ENCODE measurements around the gene NPAS3.

- no peak for TF ChIP-seq CTCF (IDR thresholded peaks at IDR 0.05; ENCODE audit: borderline replicate concordance, extremely low read depth, low read length, poor library complexity, severe bottlenecking)
- TF ChIP-seq EZH2 (IDR thresholded peaks at IDR 0.05; ENCODE audit: borderline replicate concordance, low read depth, low read length, severe bottlenecking), result no peak
Measured at GRCh38 chr14:33271216-33271615, 332.5 kb downstream of the NPAS3 start.

Data from DND-41 (cell line).